Measurements from ENCODE around the gene EEFSEC. TPM values are rescaled to one million over a fixed set of nuclear protein-coding genes. Genes with fewer than 3 reads are reported as not detected.
A peak's percentile ranks its signal among the peaks of the same experiment; 100 is the strongest.

The EEFSEC gene
- total RNA-seq, 1 experiment from 2014 or later: 9.5 TPM

GRCh38 chr3:128285042-128285966 lies 132.0 kb downstream of the EEFSEC start:
- H3K79me2 ChIP-seq (ENCODE audit: insufficient read depth, low read length): no peaks in the 10 kb centered on the region
- H3T11ph ChIP-seq (ENCODE audit: low read length): no peak overlapping the region
- Mint-ChIP-seq H3K4me1 (peaks cover 56 to 57% of the 10 kb centered on the region in 2 experiments), H3K36me3 (ENCODE audit: insufficient read depth in 1 of 3, low read depth in 3 of 3) (peaks cover 0 to 11% (median 4%) of the 10 kb centered on the region in 3 experiments; a peak in 4 of 7 replicates), H3K27ac (peak overlapping the region in 1 of 3 experiments; percentile 57; a peak in 1 of 7 replicates), H3K27me3 (ENCODE audit: low read depth) (peaks cover 24% of the 10 kb centered on the region), H3K4me3 (no peak overlapping the region; a peak in 1 of 5 replicates), H3K9me3 (peaks cover 2 to 6% of the 10 kb centered on the region in 2 experiments; a peak in 3 of 5 replicates)
- no CpG with 5 or more reads among the region's 13 CpGs for WGBS (ENCODE audit: extremely low coverage, insufficient read length, low lambda C conversion rate)
- no peaks in the 10 kb centered on the region for H3K27me3 ChIP-seq (ENCODE audit: insufficient read depth, low read length)
- H3K27ac ChIP-seq (ENCODE audit: insufficient read length, low read depth, low read length): no peak overlapping the region
- no peak overlapping the region for H2BK120ac ChIP-seq (ENCODE audit: low read depth, low read length, poor library complexity, severe bottlenecking)
- no peak overlapping the region for H4K91ac ChIP-seq (ENCODE audit: insufficient read length, low read depth, low read length)
- TF ChIP-seq CTCF (conservative IDR thresholded peaks at IDR 0.05): no peak
- no peaks in the 10 kb centered on the region for H3K9me3 ChIP-seq (ENCODE audit: control insufficient read depth, low read depth, low read length)
- no peak overlapping the region for H4K5ac ChIP-seq (ENCODE audit: insufficient read length, low read depth, low read length)
- no peak overlapping the region for H3K4me2 ChIP-seq (ENCODE audit: insufficient read depth, insufficient read length, low read length)
- no peak overlapping the region for H3K4ac ChIP-seq (ENCODE audit: low read depth, low read length)
- no peak overlapping the region for H3K23ac ChIP-seq (ENCODE audit: insufficient read length, low read depth, low read length)
- H2BK12ac ChIP-seq (ENCODE audit: insufficient read length, low read depth, low read length): no peak overlapping the region
- H2BK20ac ChIP-seq (ENCODE audit: low read depth, low read length, poor library complexity, severe bottlenecking): no peak overlapping the region
- H3K14ac ChIP-seq (ENCODE audit: insufficient read depth, low read length): no peak overlapping the region; the same call in 1 of the 2 replicates
- H2BK15ac ChIP-seq (ENCODE audit: low read depth, low read length): no peak overlapping the region
- H3K56ac ChIP-seq (ENCODE audit: insufficient read length, low read depth, low read length): no peak overlapping the region
- H3K23me2 ChIP-seq (ENCODE audit: insufficient read length, low read depth, low read length, poor library complexity, severe bottlenecking): no peaks in the 10 kb centered on the region
- no peak overlapping the region for H4K8ac ChIP-seq (replicated peaks; ENCODE audit: insufficient read length, low read depth, low read length)
- no peak overlapping the region for H2AK5ac ChIP-seq (ENCODE audit: insufficient read length, low read length)
- no peak overlapping the region for H3K9ac ChIP-seq (ENCODE audit: extremely low read depth, insufficient read length, low read length)
- no peaks in the 10 kb centered on the region for H3K79me1 ChIP-seq (ENCODE audit: insufficient read depth, low read depth, low read length, poor library complexity, severe bottlenecking)
- H2BK5ac ChIP-seq (ENCODE audit: insufficient read length, low read length): no peak overlapping the region
- no peak overlapping the region for H2AFZ ChIP-seq (ENCODE audit: low read length)
- H4K20me1 ChIP-seq (ENCODE audit: control insufficient read depth, insufficient read depth, insufficient read length): no peaks in the 10 kb centered on the region
- peaks cover 24% of the 10 kb centered on the region; the same call in 1 of the 2 replicates for H3K4me1 ChIP-seq (ENCODE audit: insufficient read depth, low read length)
- H3K18ac ChIP-seq (ENCODE audit: insufficient read length, low read depth, low read length): no peak overlapping the region
- peak; percentile 19 for DNase-seq
